ELF-1 (cell line): ENCODE data around the gene GJA3.
"Not testable (repeated sequence)": the region's sequence is repeated elsewhere in the genome, so short reads cannot be mapped to it uniquely, and the experiment has no call there.

Experiments
- DNase-seq: peaks from one replicate; pipeline ENCODE4 v3.0.0-alpha.2; 2016; ENCODE audit warnings: low read depth, low spot score

Gene GJA3

GRCh38 chr13:20182231-20182846 lies 21.5 kb upstream of the GJA3 start:
- peak; percentile 75 for DNase-seq

DNA sequence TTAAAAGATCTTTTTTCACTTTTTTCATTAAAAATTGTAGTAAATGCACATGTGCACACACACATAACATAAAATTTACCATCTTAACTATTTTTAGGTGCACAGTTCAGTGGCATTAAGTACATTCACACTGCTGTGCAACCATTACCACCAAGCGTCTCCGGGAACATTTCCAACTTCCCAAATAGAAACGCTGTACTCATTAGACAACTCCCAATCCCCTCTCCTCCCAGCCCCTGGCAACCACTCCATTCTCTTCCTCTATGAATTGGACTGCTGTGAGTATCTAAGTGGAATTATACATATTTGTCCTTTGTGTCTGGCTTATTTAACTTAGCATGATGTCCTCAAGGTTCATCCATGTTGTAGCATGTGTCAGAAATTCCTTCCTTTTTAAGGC lies 20.3 kb upstream of the GJA3 start:
- DNase-seq, result no peak

- no peak for DNase-seq
These were observed 17.3 kb upstream of the GJA3 start for GRCh38 chr13:20178156-20178555.

GRCh38 chr13:20177049-20177831 lies 16.4 kb upstream of the GJA3 start:
- DNase-seq, result no peak

GRCh38 chr13:20175907-20176652 lies 15.2 kb upstream of the GJA3 start:
- no peak for DNase-seq

DNA sequence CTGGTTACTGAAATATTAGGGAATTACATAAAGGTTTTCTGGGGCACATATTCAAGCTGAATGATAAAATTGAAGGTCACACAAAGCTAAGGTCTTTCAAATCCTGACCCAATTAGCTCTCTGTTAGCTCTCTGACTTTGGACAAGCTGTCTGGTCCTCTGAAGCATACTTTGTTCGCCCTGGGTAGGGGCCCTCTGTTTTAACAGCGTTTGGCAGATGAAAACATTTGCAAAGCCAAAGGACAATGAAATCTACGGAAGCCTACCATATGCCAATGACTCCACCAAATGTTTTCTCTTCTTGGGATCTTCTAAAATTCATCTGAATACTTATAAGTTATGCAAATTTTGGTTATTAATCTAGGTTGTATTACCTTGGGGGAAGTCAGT lies 14.5 kb upstream of the GJA3 start:
- no peak for DNase-seq

GRCh38 chr13:20174656-20175405 lies 14.0 kb upstream of the GJA3 start:
- DNase-seq, result peak; percentile 85

DNA sequence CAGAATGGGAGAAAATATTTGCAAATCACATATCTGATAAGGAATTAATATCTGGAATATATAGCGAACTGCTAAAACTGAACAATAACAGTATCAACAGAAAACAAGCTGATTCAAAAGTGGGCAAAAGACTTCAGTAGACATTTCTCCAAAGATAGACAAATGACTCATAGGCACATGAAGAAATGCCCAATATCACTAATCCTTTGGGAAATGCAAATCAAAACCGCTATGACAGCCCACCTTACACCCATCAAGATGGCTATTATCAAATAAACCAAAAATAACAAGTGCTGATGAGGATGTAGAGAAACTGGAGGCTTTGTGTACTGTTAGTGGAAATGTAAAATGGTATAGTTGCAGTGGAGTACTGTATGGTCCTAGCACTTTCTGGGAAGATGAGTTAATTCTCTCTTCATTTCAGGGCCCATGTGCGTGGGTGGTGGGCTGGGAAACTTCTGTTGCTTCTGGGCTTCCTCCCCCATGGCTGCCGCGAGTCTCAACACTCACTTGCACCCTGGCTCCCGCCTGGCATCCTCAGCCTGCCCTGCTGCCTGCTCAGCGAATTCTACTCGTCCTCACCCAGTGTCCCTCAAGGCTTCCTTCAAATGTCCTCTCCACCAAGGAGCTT lies 12.4 kb upstream of the GJA3 start:
- no peak for DNase-seq

GRCh38 chr13:20171364-20171763 lies 10.5 kb upstream of the GJA3 start:
- no peak for DNase-seq

- no peak for DNase-seq
These were observed 10.1 kb upstream of the GJA3 start for GRCh38 chr13:20170921-20171320.

DNA sequence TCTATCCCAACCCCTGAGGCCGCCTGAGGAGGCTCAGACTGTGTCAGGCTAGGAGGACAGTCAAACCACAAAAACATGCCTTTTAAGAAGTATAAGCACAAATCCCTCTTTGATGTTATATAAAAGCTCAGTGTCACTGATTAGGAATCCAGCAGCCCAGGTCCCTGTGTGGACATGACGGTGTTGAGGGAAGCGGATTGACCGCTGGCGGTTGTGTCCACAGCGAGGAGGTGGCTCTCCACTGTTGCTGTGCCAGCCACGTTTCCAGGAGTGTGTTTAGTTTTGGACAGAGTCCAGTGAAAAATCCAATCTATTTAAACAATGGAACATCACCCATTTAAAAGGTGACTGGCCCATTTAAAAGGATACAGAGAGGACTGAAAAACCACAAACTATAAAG lies 7.5 kb upstream of the GJA3 start:
- no peak for DNase-seq

DNA sequence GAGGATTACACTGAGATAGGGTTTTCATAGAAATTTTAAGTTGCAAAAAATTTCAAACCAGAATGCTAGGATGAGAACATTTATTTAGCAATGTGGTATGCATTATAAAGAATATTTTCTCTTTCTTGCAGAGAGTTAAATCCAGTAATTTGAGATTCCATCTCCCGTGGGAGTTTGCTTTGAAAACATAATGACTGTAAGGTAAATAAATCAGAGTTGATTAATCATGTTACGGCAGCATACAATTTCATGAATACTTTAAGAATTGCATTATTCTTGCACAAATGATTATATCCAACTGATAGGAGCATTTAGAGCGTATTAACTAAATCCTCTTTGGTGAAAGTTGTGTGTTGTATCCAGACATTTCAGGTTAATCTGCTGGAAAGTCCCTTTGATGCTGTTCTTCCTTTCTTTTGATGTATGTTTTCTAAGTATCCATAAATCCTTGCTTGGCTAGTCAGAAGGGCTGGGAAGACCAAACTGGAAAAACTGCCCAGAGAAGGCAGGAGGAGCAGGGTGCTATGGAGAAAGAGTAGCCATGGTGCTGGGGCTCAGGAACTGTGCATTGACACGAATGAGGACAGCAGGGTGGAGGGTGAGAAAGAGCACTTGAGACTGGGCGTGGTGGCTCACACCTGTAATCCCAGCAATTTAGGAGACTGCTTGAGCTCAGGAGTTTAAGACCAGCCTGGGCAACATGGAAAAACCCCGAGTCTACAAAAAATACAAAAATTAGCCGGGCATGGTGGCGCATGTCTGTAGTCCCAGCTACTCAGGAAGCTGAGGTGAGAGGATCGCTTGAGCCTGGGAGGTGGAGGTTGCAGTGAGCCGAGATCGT lies 4.8 kb upstream of the GJA3 start:
- DNase-seq, result no peak

- DNase-seq, result peak; percentile 21
These were observed 1.1 kb upstream of the GJA3 start for GRCh38 chr13:20161951-20162300.

DNA sequence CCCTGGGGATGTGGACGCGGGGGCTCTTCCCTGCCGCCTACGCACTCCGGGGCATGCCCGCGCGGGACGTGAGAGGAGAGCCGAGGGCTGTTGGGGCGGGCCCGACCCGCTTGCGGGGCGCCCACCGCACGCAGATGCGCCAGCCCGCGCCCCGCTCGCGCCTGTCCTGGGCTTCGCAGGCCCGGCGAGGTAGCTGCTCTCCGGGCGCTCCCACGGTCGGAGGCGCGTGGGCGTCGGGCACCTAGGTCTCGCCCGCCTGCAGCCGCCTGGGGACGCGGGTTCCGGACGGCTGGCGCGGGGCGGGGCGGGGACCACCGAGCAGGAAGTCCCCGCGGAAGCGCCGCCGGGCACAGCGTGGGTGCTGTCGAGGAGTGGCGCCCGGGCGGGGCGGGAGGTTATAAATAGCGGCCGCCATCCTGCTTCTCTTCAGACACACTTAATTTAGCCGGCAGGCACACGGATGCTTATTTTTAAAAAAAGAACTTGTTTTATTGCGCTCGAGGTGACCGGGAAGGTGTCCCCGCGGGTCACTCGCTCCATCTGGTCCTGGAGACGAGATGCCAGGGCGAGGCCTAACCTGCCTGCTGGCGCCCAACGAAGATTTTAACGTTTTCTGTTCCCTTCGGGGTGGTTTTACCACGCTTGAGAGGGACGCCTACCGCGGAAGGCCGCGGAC lies 561 bp upstream of the GJA3 start:
- DNase-seq, result peak; percentile 38

DNA sequence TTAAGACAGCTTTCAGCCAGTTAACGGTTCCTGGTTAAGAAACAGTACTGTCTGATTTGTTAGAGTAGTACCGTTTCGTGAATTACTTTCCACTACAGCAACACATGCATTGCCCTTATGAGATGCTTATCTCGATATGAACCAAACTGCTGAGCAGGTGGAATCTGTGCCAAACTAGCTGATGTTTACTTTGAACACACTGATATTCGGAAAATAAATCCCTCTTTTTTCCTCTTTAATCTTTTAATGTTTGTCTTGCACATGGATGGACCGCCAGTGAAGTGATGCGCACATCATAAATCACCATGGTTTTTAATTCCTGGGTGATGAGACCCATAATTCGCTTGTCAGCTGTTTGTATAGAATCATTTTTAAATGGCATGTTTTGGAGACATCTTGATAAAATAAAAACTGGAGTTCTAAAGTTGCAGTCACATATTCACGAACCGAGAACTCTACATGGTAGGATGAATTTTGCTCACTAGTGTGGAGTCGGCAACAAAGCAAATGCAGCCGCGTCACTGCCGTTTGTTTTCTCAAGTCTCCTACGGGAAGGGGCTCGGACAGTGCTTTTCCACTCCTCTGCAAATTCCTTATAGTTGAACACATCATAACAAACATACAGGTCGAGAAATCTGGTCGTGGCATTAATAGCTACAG lies 1.1 kb downstream of the GJA3 start:
- peak; percentile 21 for DNase-seq

DNA sequence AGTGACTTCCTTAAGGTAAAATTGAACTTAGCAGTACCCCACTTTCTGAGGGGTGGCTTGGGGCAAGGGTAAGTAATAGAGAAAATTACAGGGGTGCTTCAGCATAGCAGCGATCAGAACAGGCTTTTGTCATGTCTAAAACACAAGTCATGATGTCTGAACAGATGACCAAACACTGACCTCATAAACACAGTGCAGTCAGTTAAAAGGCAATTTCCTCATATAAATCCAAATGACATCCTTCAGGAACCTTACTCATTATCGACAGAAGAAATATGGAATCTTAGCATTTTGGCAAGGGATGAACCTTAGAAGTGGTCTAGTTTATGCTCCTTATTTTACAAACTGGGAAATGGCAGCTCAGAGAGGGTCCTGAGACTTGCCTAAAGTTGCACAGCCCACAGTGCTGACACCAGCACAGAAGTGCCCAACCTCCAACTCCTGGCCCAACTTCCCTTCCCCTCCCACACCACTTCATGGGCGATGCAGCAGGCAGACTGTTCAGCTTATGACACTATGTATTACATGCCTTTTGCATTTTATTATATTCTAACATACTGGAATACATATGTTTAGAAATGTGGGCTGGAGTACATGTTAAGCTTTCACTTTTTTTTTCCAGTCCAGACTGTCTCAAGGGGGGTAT lies 3.6 kb downstream of the GJA3 start:
- no peak for DNase-seq

DNA sequence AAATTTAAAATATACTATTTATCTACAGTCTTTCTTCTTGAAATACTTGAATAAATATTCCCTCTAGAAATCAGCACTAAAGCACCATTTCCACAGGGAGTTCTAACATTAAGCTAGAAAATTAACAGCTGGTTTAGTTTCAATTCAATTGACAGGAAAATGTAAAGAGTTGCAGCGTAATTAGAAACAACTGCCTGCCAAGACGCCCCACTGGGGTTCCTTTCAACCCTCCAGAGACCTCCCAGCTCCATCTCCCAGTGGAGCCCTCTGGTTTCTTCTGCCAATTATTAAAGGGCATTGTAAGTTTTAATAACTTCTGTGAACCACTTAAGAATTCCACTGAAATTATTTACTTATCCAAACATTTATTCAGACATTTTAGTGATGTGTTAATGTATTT lies 4.2 kb downstream of the GJA3 start:
- no peak for DNase-seq

GRCh38 chr13:20153290-20153689 lies 7.6 kb downstream of the GJA3 start:
- not testable (repeated sequence) for DNase-seq

DNA sequence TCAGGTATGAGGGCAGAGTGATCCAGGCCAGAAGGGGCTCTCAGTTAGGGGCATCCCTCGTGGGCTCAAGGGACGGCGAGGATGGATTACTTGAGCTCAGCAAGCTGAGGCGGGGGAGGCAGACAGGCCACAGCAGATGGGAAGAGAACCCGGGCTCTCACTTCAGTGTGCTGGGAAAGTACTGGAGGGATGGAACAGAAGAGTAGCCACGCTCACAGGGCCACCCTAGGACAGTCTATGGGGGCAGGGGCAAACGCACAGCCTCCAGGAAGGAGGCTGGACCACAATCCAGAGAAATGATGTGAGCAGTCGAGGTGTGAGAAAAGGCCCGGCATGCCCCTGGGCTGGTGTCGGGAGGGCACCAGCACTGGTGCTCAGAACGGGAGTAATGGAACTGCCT lies 9.2 kb downstream of the GJA3 start:
- DNase-seq, result no peak
